T-helper 1 cell (primary cell): ENCODE results near the gene AGPS.
"Not testable (repeated sequence)": the region's sequence is repeated elsewhere in the genome, so short reads cannot be mapped to it uniquely, and the experiment has no call there.

ENCODE experiments used
- DNase-seq, 5 donors: peaks; one replicate each; pipeline ENCODE4 v3.0.0-alpha.2; 2012 to 2020

Gene AGPS

GRCh38 chr2:177424120-177424519, 31.5 kb downstream of the AGPS start:
- DNase-seq: not testable (repeated sequence)

- not testable (repeated sequence) for DNase-seq
These were observed 32.0 kb downstream of the AGPS start for GRCh38 chr2:177424620-177425019.

DNA sequence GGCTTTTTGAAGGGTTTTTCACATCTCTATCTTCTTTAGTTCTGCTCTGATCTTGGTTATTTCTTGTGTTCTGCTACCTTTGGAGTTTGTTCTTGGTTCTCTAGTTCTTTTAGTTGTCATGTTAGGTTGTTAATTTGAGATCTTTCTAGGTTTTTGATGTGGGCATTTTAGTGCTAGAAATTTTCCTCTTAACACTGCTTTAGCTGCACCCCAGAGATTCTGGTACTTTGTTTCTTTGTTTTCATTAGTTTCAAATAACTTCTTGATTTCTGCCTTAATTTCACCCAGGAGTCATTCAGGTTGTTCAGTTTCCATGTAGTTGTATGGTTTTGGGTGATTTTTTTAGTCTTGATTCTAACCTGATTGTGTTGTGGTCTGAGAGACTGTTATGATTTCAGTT, 34.7 kb downstream of the AGPS start:
- DNase-seq: no peak

- DNase-seq: not testable (repeated sequence)
These were observed 35.4 kb downstream of the AGPS start for GRCh38 chr2:177427936-177428335.

DNA sequence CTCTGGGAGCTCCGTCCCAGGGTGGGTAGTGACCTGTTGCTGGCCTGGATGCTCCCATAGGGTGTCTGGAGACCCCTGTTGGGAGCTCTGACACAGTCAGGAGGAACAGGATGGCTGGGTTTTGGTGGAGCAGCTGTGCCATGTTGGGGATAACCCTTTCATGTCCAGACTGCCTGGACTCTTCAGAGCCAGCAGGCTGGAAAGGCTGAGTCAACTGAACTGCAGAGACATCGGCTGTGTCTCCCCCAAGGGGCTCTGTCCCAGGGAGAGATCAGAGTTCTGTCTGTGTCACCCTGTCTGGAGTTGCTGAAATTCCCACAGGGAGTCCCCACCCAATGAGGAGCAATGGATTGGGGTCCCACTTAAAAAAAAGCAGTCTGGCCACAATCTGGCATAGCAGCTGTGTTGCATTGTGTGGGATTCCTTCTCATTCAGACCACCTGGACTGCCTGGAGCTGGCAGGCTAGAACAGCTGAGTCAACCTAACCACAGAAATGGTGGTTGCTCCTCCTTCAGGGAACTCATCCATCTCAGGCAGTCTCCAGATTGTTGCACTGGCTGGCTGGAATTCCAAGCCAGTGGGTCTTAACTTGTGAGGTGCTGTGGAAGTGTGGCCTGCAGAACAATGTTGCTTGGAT, 37.2 kb downstream of the AGPS start:
- DNase-seq: no peak

GRCh38 chr2:177430411-177430810, 37.8 kb downstream of the AGPS start:
- DNase-seq: no peak

DNA sequence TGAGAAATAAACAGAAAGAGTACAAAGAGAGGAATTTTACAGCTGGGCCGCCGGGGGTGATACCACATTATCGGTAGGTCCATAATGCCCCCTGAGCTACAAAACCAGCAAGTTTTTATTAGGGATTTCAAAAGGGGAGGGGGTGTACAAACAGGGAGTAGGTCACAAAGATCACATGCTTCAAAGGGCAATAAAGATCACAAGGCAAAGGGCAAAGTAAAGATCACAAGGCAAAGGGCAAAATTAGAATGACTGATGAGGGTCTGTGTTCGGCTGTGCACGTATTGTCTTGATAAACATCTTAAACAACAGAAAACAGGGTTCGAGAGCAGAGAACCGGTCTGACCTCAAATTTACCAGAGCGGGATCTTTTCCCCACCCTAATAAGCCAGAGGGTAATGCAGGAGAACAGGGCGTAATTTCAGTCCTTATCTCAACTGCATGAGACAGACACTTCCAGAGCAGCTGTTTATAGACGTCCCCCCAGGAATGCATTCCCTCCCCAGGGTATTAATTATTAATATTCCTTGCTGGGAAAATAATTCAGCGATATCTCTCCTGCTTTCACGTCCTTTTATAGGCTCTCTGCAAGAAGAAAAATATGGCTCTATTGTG, 38.6 kb downstream of the AGPS start:
- DNase-seq: not testable (repeated sequence)

GRCh38 chr2:177432703-177433102, 40.1 kb downstream of the AGPS start:
- DNase-seq: no peak

- DNase-seq: no peak
These were observed 40.8 kb downstream of the AGPS start for GRCh38 chr2:177433402-177433801.

- no peak for DNase-seq
These were observed 41.9 kb downstream of the AGPS start for GRCh38 chr2:177434475-177434874.

DNA sequence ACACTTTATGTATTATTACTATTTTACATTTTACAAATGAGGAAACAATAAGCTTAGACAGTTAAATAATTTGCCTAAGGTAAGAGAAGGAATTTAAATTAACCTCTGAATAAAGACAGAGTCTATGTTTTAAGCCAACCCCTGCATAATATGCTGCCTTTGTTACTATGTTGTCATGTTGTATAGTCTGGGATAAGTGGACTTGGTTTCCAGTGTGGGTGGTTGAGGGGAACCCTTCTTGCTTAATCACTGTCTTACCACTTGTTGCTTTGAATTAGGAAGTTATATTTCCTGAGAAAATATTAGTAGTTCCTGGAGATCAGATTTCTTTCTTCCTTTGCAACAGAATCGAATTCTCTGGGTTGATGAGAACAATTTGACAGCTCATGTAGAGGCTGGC, 52.6 kb downstream of the AGPS start:
- no peak for DNase-seq

DNA sequence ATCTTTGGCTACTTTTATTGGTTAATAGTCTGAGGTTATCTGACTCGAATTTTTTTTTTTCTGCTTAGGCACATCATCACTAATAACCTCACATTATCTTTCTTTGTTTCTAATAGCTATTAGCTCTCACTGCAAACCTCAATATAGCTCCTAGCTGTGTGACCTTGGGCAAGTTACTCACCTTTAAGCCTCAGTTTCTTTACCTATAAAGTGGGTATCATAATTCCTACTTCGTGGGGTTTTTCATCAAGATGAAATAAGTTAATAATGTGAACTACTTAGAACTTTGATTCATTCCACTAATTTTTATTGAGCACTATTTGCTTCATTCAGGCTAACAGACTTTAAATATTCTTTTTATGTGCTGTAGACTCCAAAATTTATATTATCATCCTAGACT, 55.5 kb downstream of the AGPS start:
- no peak for DNase-seq

GRCh38 chr2:177449159-177449558, 56.6 kb downstream of the AGPS start:
- DNase-seq: no peak

GRCh38 chr2:177455187-177455586, 62.6 kb downstream of the AGPS start:
- DNase-seq: no peak

- not testable (repeated sequence) for DNase-seq
These were observed 67.2 kb downstream of the AGPS start for GRCh38 chr2:177459756-177460155.

DNA sequence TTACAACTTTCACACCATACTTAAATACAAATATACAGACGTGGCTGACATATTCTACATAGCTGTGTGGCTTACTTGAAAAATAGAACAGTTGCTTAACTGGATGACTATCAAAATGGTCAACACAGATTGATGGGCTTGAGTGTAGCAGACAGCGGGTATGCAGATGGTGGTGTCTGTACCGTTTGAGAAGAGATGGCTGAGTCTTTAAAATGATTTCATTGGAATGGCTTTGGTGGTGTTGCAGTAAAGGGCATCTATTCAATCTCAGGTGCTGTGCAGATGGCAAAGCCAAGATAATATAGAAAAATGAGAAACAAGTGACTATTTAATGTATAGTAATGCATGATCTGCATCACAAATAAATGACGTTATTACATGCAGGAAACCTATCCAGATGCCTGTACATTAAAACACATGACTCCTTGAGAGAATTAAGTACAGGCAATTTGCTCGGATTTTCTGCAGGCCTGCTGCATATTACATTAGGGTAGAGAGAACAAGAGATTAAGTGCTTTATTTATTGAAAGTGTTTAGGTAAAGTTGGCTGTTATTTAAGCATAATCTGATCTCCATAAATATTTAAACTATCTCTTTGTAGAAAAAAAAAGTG, 68.5 kb downstream of the AGPS start:
- no peak for DNase-seq

GRCh38 chr2:177464549-177464948, 72.0 kb downstream of the AGPS start:
- DNase-seq: no peak

DNA sequence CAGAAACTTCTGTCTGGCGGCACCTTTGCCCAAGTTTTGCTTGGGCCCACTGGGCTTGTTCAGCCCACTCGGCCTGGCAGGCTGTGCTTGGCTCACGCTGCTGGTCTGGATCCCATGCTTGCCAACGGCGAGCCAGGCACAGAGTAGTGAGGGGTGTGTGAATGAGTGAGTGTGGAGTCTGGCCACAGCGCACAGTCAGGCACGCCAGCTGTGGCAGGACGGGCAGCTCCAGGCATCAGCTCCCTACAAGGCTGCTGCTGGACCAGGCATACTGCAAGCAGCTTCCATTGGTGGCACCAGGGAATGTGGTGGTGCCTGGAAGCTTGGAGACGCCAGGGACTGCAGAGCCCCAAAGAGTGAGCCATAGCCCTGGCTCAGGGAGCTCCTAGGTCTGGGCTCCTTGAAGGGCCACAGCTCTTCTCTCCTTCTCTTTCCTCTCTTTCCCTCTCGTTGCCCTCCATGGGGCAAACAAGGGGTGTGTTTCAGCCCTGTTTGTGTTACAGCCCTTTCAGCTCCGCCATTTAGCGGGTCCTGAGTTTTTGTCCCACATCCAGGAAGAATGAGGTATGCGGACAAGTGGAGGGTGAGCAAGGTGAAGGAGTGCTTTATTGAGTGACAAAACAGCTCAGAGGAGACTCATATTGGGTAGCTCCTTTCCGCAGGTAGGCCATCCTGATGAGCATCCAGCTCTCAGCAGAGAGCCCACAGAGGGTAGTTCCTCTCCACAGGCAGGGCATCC, 73.0 kb downstream of the AGPS start:
- DNase-seq: no peak

GRCh38 chr2:177466337-177467195, 74.0 kb downstream of the AGPS start:
- no peak for DNase-seq

DNA sequence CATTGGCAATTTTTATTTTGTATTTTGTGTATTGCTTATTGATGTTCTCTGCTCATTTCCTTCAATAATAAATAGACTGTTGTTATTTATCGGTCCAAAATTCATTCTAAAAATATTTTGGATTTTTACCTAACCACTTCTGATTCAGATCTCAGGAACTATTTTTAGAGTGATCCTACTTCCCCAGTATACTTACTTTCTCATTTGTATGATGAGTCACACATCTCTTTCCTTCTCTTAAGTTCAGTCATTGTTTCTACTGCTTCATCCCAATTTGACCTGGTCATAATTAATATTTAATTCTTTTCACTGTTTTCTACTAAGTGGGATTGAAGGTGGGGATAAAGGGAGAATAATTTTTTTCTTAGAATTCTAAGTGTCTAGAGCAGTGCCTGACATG, 75.1 kb downstream of the AGPS start:
- no peak for DNase-seq

DNA sequence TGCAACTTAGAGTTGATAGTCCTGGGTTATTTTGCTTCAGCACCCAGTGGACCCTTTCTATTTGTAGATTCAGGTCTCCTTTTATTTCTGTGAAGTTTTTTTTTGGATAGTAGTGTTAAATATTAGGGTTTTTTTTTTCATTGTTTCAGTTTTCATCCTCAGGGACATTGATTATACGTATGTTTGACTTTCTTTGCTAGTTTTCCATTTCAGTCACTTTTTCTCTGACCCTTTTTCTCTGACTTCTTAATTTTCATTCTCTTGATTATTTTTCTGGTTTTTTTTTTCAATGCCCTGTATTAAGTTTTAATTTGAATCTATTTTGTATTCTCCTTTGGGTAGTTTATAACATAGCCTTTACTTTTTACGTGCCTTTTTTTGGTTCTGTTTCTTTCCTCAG, 79.4 kb downstream of the AGPS start:
- no peak for DNase-seq

DNA sequence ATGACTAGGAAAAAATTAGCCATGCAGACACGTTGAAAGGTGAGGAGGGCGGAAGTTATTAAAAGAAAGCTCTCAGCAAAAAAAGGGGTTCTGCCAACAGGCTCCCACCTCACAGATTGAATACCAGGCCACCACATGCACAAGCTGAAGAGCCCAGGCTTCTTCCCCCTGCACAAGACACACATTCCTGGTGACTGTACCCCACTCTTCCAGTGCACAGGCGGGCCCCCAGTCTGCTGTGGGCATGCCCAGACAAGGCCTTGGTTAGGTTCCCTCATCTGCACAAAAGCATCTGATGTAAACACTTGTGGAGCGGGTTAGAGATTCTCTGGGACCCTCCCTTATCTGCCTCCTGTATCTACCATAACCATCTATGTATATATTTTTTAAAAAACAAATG, 81.7 kb downstream of the AGPS start:
- DNase-seq: no peak

DNA sequence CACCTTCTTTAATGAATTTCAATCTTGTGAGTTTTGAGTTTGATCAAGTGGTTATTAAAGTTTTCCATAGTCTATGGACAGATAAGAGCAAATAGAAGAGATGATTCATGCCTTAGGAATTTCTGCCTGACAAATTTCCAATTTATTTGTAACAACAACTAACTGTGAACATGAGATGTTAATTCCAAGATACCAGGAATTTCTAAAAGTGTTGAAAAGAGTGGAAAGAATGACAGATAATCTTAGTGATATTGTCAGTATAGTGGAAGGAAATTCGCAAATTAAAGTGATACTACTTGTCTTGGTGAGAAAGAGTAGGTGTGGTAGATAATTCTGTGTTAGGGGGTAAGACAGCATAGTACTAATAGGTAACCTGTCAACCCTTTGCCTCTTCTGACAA, 82.4 kb downstream of the AGPS start:
- no peak for DNase-seq
